SH-SY5Y (cell line): ENCODE data around the gene HOXD8.

ENCODE experiments used
- GATA2 ChIP-seq: IDR thresholded peaks from 2 replicates; pipeline ENCODE4 v1.6.1; 2011; ENCODE audit warnings: mild to moderate bottlenecking, low read depth, low read length
- GATA3 ChIP-seq: IDR thresholded peaks from 2 replicates; pipeline ENCODE4 v1.6.1; 2011; ENCODE audit warnings: low read depth, mild to moderate bottlenecking, low read length, moderate library complexity

DNA sequence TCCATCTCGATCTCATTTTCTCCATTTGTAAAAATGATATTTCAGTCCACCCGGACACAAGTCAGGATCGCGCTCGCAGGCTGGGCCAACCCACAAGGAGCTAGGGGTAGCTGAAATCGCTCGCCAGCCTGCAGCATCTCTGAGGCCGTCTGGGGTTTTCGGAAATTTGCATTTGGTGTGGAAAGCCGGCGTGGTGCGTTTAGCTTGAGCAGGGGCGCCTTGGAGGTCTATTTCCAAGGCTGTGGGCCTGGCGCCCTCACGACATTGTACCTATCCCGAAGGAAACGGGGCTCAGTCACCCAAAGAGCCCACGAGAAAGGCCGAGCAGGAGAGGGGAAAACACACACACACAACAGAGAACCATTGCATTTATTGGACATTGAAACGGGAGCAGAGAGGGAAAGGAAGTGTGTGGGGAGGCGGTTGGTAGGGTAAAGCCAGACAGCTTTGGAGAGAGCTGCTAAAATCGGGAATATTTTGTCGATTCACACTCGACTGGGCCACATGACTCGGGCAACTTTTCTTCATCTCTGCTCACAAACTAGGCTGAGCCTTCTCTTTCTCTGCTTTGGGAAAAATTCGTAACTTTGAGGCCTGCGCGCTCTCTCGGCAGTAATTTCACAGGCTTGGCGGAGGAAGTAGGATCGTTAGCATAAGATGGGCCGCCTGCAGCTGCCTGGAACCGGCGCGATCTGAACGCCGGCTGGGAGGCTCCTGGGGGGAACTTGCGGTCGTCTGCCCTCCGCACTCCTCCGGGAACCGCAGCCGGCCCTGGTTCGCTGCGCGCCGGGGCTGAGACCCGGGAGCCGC is 1.1 kb upstream of the HOXD8 start:
- TF ChIP-seq GATA3 = no peak
- no peak for TF ChIP-seq GATA2
